Uterus (tissue), 4 donors: ENCODE data around the gene AP1B1. TPM values are rescaled to one million over a fixed set of nuclear protein-coding genes. Genes with fewer than 3 reads are reported as not detected.
A peak's percentile ranks its signal among the peaks of the same experiment; 100 is the strongest.
"Not testable (repeated sequence)": the region's sequence is repeated elsewhere in the genome, so short reads cannot be mapped to it uniquely, and the experiment has no call there.

Experiments
- DNase-seq, 2 donors: peaks; one replicate each; pipeline ENCODE4 v3.0.0-alpha.2; 2019 to 2020
- H3K27ac ChIP-seq, 2 donors: fragments of 200-600 bp; sonication (generic); 1 replicate in 1 of 2; 2 replicates in 1 of 2; pipeline ENCODE4 v1.5.1; 2016 to 2018
- H3K27me3 ChIP-seq, 2 donors: fragments of 200-600 bp; sonication (generic); one replicate each; pipeline ENCODE4 v1.5.1; 2018 to 2019; ENCODE audit warnings: control low read depth in 1 of 2
- H3K36me3 ChIP-seq, 2 donors: fragments of 200-600 bp; sonication (generic); one replicate each; pipeline ENCODE4 v1.5.1; 2019; ENCODE audit warnings: control low read depth in 1 of 2
- H3K4me1 ChIP-seq, 2 donors: fragments of 200-600 bp; sonication (generic); one replicate each; pipeline ENCODE4 v1.5.1; 2018 to 2019; ENCODE audit warnings: control low read depth in 1 of 2
- H3K4me3 ChIP-seq, 2 donors: fragments of 200-600 bp; sonication (generic); 1 replicate in 1 of 2; 2 replicates in 1 of 2; pipeline ENCODE4 v1.5.1; 2018 to 2019; ENCODE audit warnings: mild to moderate bottlenecking in 1 of 2
- H3K9me3 ChIP-seq, 2 donors: fragments of 200-600 bp; sonication (generic); one replicate each; pipeline ENCODE4 v1.5.1; 2019; ENCODE audit warnings: control low read depth in 1 of 2
- POLR2A ChIP-seq, 2 donors: fragments of 450-650 bp; IDR thresholded peaks; one replicate each; pipeline ENCODE4 v1.6.1; 2016; ENCODE audit warnings: antibody characterized with exemption in 2 of 2, mild to moderate bottlenecking in 1 of 2, moderate library complexity in 1 of 2
- intact Hi-C: fragments of 100-400 bp; cut with DNase I; formaldehyde crosslinking; loops from one replicate; pipeline ENCODE4 v1.15.1; 2023; ENCODE audit warnings: low total_unique reads
- total RNA-seq, 4 donors: library from RNA; depleted of rRNA in 3 of 4; stranded (reverse); fragments of >200 nt in 3 of 4; gene quantifications; one replicate each; pipeline versions ENCODE4 v1.1.0 to v1.2.4, GENCODE V29; 2014 to 2023
- TF ChIP-seq, protein P1 (sequence below), 4 experiments: fragments of 200-600 bp in 2 of 4; fragments of 450-650 bp in 2 of 4; sonication (generic) in 2 of 4; IDR thresholded peaks; one replicate each; pipeline ENCODE4 v1.5.1; 2016 to 2019; ENCODE audit warnings: antibody characterized with exemption in 4 of 4, mild to moderate bottlenecking in 2 of 4, moderate library complexity in 1 of 4
- donor health status: DM: yes; HTN: yes; CAD: no.

Gene AP1B1
- total RNA-seq, 4 donors from 2014 or later = 32.3 to 49.6 (median 36.6) TPM

DNA sequence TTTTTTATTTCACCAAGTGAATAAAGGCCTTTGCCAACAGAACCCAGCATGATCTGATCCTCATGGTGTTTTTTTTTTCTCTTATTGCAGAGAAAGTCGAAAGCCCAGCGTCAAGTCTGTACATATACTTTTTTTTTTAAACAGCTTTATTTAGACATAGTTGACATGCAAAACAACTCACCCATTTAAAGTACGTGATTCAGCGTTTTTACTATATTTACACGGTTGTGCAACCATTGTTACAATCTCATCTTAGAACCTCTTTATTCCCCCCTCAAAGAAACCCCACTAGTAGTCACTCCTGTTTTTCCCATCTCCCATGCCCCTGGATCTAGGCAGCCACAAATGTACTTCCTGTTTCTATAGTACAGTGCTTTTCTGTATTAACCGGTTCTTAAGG is 20.6 kb upstream of the AP1B1 start:
- no peak for DNase-seq
- intact Hi-C loops = no loop called here
- no peak for TF ChIP-seq POLR2A (IDR thresholded peaks at IDR 0.05)
- TF ChIP-seq, protein P1, sequence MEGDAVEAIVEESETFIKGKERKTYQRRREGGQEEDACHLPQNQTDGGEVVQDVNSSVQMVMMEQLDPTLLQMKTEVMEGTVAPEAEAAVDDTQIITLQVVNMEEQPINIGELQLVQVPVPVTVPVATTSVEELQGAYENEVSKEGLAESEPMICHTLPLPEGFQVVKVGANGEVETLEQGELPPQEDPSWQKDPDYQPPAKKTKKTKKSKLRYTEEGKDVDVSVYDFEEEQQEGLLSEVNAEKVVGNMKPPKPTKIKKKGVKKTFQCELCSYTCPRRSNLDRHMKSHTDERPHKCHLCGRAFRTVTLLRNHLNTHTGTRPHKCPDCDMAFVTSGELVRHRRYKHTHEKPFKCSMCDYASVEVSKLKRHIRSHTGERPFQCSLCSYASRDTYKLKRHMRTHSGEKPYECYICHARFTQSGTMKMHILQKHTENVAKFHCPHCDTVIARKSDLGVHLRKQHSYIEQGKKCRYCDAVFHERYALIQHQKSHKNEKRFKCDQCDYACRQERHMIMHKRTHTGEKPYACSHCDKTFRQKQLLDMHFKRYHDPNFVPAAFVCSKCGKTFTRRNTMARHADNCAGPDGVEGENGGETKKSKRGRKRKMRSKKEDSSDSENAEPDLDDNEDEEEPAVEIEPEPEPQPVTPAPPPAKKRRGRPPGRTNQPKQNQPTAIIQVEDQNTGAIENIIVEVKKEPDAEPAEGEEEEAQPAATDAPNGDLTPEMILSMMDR (IDR thresholded peaks at IDR 0.05) = no peak
- no peak overlapping the region for H3K27ac ChIP-seq
- no peaks in the 10 kb centered on the region for H3K4me1 ChIP-seq
- no peak overlapping the region for H3K4me3 ChIP-seq
- H3K27me3 ChIP-seq = no peaks in the 10 kb centered on the region
- no peaks in the 10 kb centered on the region for H3K36me3 ChIP-seq
- no peaks in the 10 kb centered on the region for H3K9me3 ChIP-seq

DNA sequence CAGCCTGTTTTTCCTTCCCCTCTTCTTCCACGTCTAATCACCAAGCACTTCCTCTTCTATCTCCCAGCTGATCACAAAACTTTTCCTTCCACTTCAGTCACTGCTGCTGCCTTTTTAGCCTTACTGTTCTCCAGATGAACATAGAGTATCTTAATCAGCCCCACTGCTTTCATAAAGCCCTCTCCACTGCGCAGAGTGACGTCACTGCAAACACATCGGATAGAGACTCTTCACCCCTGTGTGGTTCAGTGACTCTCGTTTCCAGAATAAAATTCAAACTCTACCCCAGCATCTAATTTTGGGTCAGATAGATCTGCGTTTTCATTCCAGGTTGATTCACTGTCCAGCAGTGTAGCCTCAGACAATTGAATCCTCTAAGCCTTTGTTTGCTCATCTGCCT is 13.2 kb upstream of the AP1B1 start:
- H3K4me1 ChIP-seq, H3K27ac ChIP-seq, DNase-seq, intact Hi-C loops, H3K4me3 ChIP-seq, H3K27me3 ChIP-seq, H3K36me3 ChIP-seq, H3K9me3 ChIP-seq: not testable (repeated sequence)

DNA sequence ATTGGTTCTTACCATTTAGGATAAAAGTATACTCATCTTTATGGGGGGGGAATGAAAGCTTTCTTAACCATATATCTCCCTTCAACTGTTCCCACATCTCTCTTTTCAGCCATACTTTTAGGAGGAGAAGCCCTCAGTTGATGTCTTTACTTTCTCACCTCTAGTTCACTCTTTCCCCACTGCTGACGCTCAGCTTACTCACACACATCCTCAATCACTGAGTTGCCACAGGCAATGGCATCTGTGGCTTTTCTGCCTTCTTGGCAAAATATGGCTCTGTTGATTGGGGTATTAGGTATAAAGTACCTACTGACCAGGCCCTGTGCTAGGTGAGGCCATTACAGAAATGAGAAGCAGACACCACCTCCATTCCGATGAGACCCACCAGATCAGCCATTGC is 12.2 kb upstream of the AP1B1 start:
- intact Hi-C loops = no loop called here
- DNase-seq = no peak

DNA sequence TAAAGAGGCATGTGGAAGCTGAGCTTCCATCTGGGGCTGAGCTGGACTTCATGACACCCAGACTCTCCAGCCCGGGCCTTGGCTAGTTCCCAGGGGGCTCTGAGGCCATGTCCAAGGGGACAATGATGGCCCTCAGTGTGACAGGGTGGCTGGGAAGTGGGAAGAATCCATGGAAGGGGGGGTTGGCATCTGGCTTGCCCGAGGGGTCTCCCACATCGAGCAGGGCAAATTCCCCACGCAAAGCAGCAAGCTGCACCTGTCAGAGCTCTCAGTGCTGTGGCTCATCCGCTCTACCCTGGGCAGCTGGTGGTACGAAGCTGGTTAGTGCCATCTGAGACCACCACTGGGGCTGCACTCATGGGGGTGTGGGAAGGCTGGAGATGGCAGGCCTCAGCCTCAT is 9.4 kb upstream of the AP1B1 start:
- no peak overlapping the region for H3K4me3 ChIP-seq
- no peaks in the 10 kb centered on the region for H3K4me1 ChIP-seq
- DNase-seq = no peak
- no peaks in the 10 kb centered on the region for H3K36me3 ChIP-seq
- no peak overlapping the region for H3K27ac ChIP-seq
- intact Hi-C loops = no loop called here
- no peak for TF ChIP-seq POLR2A (IDR thresholded peaks at IDR 0.05)
- TF ChIP-seq, protein P1 (IDR thresholded peaks at IDR 0.05) = no peak
- H3K9me3 ChIP-seq = no peaks in the 10 kb centered on the region
- no peaks in the 10 kb centered on the region for H3K27me3 ChIP-seq

More for the DNA sequence above, 12.2 kb upstream of the AP1B1 start:
- Histone ChIP-seq H3K4me1 (no peaks in the 10 kb centered on the region), H3K27ac (no peak overlapping the region), H3K4me3 (no peak overlapping the region), H3K27me3 (no peaks in the 10 kb centered on the region), H3K36me3 (no peaks in the 10 kb centered on the region), H3K9me3 (no peaks in the 10 kb centered on the region)
- TF ChIP-seq POLR2A (IDR thresholded peaks at IDR 0.05) = no peak
- TF ChIP-seq, protein P1 (IDR thresholded peaks at IDR 0.05) = no peak

DNA sequence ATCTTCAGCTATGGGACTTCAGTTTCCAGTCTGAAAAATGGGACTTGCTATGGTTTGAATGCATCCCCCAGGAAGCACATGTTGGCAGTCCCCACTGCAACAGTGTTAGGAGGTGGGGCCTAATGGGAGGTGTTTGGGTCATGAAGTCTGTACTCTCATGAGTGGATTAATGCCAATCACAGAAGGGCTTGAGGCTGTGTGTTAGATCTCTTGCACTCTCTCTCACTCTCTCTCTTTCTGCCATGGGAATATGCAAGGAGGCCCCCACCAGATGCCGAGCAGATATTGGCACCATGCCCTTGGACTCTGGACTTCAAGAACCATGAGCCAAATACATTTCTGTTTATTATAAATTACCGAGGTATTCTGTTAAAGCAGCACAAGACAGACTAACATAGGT is 7.8 kb upstream of the AP1B1 start:
- H3K4me1 ChIP-seq = no peaks in the 10 kb centered on the region
- DNase-seq = no peak
- H3K36me3 ChIP-seq = no peaks in the 10 kb centered on the region
- no peak overlapping the region for H3K4me3 ChIP-seq
- intact Hi-C loops = no loop called here
- no peaks in the 10 kb centered on the region for H3K27me3 ChIP-seq
- no peak for TF ChIP-seq POLR2A (IDR thresholded peaks at IDR 0.05)
- TF ChIP-seq, protein P1 (IDR thresholded peaks at IDR 0.05) = no peak
- H3K27ac ChIP-seq = no peak overlapping the region
- no peaks in the 10 kb centered on the region for H3K9me3 ChIP-seq

DNA sequence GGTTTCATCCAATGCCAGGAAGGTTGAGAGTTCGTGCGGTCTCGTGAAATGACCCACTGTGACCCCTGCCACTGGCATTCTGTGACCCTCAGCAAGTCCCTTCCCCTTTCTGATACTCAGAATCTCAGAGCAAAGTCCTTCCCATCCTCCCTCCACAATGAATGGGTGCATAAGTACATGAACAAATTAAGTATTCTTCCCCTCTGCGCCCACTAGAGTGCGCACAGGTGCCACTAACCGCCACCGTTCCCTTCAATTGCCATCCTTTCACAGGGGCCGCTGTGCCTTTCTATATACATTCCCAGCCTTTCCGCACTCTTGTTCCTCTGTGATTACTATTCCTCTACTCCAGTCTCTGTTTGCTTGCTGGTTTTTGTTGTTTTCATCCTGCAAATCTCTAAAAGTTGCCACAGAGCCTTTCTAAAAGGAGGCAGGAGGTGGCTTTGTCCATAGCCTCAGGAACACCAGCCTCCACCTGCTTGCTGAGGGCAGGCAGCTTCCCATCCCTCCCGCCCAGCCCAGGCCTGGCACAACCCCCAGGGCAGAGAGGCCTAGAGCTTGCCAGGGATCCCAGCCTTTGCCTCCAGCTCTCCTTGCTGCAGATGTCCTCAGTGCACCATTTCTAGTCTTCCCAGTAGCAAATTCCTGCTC is 6.7 kb upstream of the AP1B1 start:
- TF ChIP-seq, protein P1 (IDR thresholded peaks at IDR 0.05) = peak; percentile 72 to 79 (median 74)
- TF ChIP-seq POLR2A (IDR thresholded peaks at IDR 0.05) = no peak
- H3K36me3 ChIP-seq = no peaks in the 10 kb centered on the region
- no peaks in the 10 kb centered on the region for H3K27me3 ChIP-seq
- intact Hi-C loops = no loop called here
- DNase-seq = peak; percentile 57 to 64
- no peak overlapping the region for H3K27ac ChIP-seq
- no peaks in the 10 kb centered on the region for H3K9me3 ChIP-seq
- H3K4me1 ChIP-seq = no peaks in the 10 kb centered on the region
- no peak overlapping the region for H3K4me3 ChIP-seq
